Brain microvascular endothelial cell (primary cell): ENCODE data around the gene ZBTB20.

Experiments used
- DNase-seq: peaks from one replicate; pipeline ENCODE4 v3.0.0-alpha.2; 2020
- H3K27ac ChIP-seq: fragments of 250-450 bp; sonication (Bioruptor Pico); 2 replicates; pipeline ENCODE4 v1.5.1; 2020; ENCODE audit warnings: mild to moderate bottlenecking, moderate library complexity
- H3K27me3 ChIP-seq: fragments of 250-450 bp; sonication (Bioruptor Pico); replicated peaks from 2 replicates; pipeline ENCODE4 v1.5.1; 2020; ENCODE audit warnings: mild to moderate bottlenecking
- H3K36me3 ChIP-seq: fragments of 250-450 bp; sonication (Bioruptor Pico); replicated peaks from 2 replicates; pipeline ENCODE4 v1.5.1; 2020; ENCODE audit warnings: mild to moderate bottlenecking
- H3K4me3 ChIP-seq: 2 replicates; pipeline ENCODE4 v1.5.1; 2011; ENCODE audit warnings: low read depth, mild to moderate bottlenecking, control low read depth, low read length, moderate library complexity
- in situ Hi-C: cut with HindIII; loops from 2 replicates; pipeline ENCODE4 v1.10.0; 2017; ENCODE audit warnings: low sequenced_read_pairs, low pct_ligation_motif_present
- TF ChIP-seq, protein P1 (sequence below): IDR thresholded peaks from 2 replicates; pipeline ENCODE4 v1.5.1; 2011; ENCODE audit warnings: low read depth, mild to moderate bottlenecking, moderate library complexity, low read length, control low read depth, inconsistent platforms; ENCODE audit errors: missing control alignments

Gene ZBTB20

DNA sequence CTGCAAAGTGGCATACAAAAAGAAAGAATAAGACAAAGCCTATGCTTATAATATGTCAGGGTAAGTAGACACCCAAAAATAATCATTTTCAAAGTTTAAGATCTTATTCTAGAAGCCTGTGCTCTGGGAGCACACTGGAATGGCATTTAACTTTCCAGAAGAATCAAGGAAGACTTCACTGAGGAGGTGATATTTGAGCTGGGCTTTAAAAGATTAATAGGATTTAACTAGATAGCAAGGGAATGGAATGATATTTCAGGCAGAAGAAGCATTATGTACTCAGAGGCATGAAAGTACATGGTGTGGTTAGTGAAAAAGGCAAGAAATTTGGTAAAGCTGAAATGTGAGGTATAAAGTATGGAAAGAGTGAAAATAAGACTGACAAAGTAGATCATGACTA lies 106.8 kb downstream of the ZBTB20 start:
- DNase-seq: no peak
- TF ChIP-seq, protein P1, sequence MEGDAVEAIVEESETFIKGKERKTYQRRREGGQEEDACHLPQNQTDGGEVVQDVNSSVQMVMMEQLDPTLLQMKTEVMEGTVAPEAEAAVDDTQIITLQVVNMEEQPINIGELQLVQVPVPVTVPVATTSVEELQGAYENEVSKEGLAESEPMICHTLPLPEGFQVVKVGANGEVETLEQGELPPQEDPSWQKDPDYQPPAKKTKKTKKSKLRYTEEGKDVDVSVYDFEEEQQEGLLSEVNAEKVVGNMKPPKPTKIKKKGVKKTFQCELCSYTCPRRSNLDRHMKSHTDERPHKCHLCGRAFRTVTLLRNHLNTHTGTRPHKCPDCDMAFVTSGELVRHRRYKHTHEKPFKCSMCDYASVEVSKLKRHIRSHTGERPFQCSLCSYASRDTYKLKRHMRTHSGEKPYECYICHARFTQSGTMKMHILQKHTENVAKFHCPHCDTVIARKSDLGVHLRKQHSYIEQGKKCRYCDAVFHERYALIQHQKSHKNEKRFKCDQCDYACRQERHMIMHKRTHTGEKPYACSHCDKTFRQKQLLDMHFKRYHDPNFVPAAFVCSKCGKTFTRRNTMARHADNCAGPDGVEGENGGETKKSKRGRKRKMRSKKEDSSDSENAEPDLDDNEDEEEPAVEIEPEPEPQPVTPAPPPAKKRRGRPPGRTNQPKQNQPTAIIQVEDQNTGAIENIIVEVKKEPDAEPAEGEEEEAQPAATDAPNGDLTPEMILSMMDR: no peak
- H3K4me3 ChIP-seq: no peak overlapping the region
- no peaks in the 10 kb centered on the region for H3K27me3 ChIP-seq
- H3K36me3 ChIP-seq: no peaks in the 10 kb centered on the region
- in situ Hi-C loops: no loop called here
- no peak overlapping the region for H3K27ac ChIP-seq

DNA sequence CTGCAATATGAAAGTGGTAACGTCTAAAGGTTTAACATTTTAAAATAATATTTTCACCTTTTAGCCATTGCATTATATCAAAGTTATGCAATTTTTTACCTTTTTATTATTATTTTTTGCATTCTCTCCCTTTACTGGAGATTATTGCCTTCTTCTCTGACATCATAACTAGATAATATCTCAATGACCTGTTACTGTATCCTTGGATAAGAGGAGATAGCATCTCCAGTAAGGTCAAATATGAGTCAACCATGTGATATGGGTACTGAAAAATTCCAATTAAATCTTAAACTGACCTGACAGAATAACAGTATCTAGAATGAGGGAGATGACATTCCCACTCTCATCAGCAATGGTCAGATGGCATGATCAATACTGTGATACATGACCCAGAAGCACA lies 108.3 kb downstream of the ZBTB20 start:
- Histone ChIP-seq H3K27ac (no peak overlapping the region), H3K36me3 (no peaks in the 10 kb centered on the region), H3K27me3 (no peaks in the 10 kb centered on the region), H3K4me3 (no peak overlapping the region)
- DNase-seq: no peak
- TF ChIP-seq, protein P1: no peak
- in situ Hi-C loops: no loop called here

DNA sequence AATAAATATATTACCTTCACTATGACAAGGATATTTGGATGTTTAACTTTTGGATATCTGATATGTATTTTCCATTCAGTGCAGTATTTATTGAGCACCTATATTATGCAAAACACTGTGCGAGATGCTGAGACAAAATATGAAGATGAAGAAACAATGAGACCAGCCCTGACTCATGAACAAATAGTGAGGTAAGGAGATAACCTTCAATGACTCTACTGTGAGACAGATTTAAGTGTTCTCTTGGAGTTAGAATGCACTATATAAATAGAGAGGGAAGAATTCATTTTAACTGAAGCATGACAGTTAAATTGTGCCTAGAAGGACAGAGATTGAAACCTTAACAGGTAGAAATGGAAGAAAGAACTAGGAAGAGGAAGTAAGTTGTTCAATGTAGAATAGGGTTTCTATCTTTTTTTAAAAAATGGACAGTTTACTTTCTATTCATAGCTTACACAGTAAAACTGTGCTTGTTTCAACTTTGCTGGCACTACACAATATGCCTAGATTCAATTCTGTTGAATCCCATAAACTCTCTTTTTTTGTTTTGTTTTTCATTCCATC lies 124.2 kb downstream of the ZBTB20 start:
- Histone ChIP-seq H3K36me3 (no peaks in the 10 kb centered on the region), H3K27ac (no peak overlapping the region), H3K27me3 (no peaks in the 10 kb centered on the region), H3K4me3 (no peak overlapping the region)
- in situ Hi-C loops: no loop called here
- TF ChIP-seq, protein P1: no peak
- no peak for DNase-seq

DNA sequence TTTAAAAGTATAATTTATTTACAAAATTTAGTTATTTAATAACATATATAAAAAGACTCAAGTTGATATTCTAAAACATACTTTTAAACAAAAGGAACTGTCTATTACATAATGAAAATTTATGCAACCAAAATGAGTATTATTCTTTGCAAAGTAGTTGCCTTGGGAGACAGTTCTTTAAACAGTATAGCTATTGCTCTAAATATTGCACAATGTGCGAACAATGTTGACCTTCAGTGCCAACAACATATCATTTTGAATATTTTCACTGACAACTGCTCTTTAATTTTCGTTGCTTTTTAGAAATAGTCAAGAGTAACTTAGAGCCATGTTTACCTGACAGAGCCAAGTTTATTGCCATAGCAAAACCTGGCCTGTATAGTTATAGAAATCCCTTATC lies 124.9 kb downstream of the ZBTB20 start:
- TF ChIP-seq, protein P1: no peak
- H3K27ac ChIP-seq: no peak overlapping the region
- in situ Hi-C loops: no loop called here
- no peaks in the 10 kb centered on the region for H3K36me3 ChIP-seq
- no peak for DNase-seq
- no peak overlapping the region for H3K4me3 ChIP-seq
- H3K27me3 ChIP-seq: no peaks in the 10 kb centered on the region

DNA sequence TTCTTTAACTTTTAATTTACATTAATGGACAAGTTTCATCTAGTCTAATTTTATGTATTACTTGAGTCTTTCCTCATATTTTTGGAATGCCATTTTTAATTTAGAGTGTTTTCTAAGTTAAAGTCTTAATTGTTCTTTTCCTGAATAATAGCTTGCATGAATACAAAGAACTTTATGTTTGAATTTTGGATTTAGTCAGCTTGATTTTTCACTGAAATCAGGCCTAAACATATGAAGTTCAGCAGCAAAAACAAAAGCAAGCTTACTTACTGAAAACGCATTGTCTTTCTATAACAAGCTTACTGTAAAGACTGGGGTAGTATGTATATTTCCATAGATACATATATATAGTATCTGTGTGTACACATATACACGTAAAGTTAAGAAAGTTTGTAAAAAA lies 126.0 kb downstream of the ZBTB20 start:
- no peaks in the 10 kb centered on the region for H3K36me3 ChIP-seq
- in situ Hi-C loops: no loop called here
- DNase-seq: no peak
- no peak overlapping the region for H3K27ac ChIP-seq
- TF ChIP-seq, protein P1: no peak
- no peak overlapping the region for H3K4me3 ChIP-seq
- H3K27me3 ChIP-seq: no peaks in the 10 kb centered on the region

DNA sequence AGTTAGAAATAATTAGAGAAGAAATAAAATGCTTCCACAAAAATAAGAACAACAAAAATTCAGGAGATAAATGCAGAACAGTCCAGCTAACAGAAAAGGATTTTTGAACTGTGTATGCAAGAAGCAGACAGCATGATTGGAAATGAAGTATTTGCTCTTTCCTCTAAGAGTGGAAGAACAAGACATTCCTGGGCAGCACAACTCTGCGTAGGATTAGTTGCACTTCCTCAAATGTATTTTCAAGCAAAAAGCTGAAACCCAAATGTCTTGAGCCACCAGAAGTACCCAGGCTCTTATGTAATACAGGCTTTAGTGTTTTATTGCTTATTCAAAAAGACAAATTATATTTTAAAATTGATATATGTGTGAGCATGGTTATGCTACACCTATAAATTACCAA lies 127.2 kb downstream of the ZBTB20 start:
- Histone ChIP-seq H3K36me3 (no peaks in the 10 kb centered on the region), H3K27me3 (no peaks in the 10 kb centered on the region), H3K4me3 (no peak overlapping the region), H3K27ac (no peak overlapping the region)
- no peak for DNase-seq
- TF ChIP-seq, protein P1: no peak
- in situ Hi-C loops: no loop called here
